OCI-LY7 (cell line): Measurements from ENCODE around the gene ELMO1.

Experiments used
- EZH2phosphoT487 ChIP-seq: fragments of 200-600 bp; sonication (generic); IDR thresholded peaks from 2 replicates; pipeline ENCODE4 v1.6.1; 2018; ENCODE audit warnings: low read depth, borderline replicate concordance, mild to moderate bottlenecking, mixed run types, antibody characterized with exemption, low read length, moderate library complexity, mixed read lengths
- TF ChIP-seq, protein P1 (sequence below): fragments of 200-600 bp; sonication (generic); conservative IDR thresholded peaks from 2 replicates; pipeline ENCODE4 v1.5.1; 2014; ENCODE audit warnings: mild to moderate bottlenecking, antibody characterized with exemption, low read length, moderate library complexity, mixed read lengths

DNA sequence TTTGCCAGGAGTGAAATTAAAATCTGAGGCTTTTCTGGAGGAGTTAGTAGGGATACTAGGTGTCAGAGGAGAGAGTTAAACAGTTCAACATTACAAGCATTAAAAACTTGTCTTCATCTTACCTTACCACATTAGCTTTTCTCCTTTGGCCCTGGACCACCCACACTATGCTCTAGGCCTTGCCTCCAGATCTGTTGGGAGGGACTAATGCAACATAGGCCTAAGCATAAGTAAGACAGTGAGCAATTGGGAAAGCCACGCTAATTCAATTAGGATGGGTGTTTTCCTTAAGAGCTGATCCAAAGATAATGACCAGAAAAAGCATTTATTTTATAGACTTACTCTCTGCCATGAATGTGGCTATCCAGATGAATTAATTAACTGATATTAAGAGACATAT lies 158.9 kb downstream of the ELMO1 start:
- TF ChIP-seq, protein P1, sequence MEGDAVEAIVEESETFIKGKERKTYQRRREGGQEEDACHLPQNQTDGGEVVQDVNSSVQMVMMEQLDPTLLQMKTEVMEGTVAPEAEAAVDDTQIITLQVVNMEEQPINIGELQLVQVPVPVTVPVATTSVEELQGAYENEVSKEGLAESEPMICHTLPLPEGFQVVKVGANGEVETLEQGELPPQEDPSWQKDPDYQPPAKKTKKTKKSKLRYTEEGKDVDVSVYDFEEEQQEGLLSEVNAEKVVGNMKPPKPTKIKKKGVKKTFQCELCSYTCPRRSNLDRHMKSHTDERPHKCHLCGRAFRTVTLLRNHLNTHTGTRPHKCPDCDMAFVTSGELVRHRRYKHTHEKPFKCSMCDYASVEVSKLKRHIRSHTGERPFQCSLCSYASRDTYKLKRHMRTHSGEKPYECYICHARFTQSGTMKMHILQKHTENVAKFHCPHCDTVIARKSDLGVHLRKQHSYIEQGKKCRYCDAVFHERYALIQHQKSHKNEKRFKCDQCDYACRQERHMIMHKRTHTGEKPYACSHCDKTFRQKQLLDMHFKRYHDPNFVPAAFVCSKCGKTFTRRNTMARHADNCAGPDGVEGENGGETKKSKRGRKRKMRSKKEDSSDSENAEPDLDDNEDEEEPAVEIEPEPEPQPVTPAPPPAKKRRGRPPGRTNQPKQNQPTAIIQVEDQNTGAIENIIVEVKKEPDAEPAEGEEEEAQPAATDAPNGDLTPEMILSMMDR, result no peak
- no peak for TF ChIP-seq EZH2phosphoT487
